Fibroblast of skin of abdomen (primary cell): ENCODE results near the gene SOX1.

ENCODE experiments used
- DNase-seq: peaks from one replicate; pipeline ENCODE4 v3.0.0-alpha.2; 2013

The SOX1 gene

GRCh38 chr13:112073245-112074138, 6.5 kb downstream of the SOX1 start:
- DNase-seq, result no peak

- no peak for DNase-seq
Observed at GRCh38 chr13:112074139-112074865, 7.4 kb downstream of the SOX1 start.

- DNase-seq, result no peak
Observed at GRCh38 chr13:112077729-112078128, 10.8 kb downstream of the SOX1 start.

GRCh38 chr13:112078216-112078615, 11.3 kb downstream of the SOX1 start:
- no peak for DNase-seq

GRCh38 chr13:112078879-112079531, 12.1 kb downstream of the SOX1 start:
- DNase-seq, result no peak

- DNase-seq, result no peak
Observed at GRCh38 chr13:112079696-112080095, 12.7 kb downstream of the SOX1 start.

- DNase-seq, result no peak
Observed at GRCh38 chr13:112083971-112084370, 17.0 kb downstream of the SOX1 start.

GRCh38 chr13:112092453-112092852, 25.5 kb downstream of the SOX1 start:
- no peak for DNase-seq

- DNase-seq, result no peak
Observed at GRCh38 chr13:112095354-112095753, 28.4 kb downstream of the SOX1 start.

- no peak for DNase-seq
Observed at GRCh38 chr13:112096959-112097358, 30.0 kb downstream of the SOX1 start.

GRCh38 chr13:112097770-112098169, 30.8 kb downstream of the SOX1 start:
- DNase-seq, result no peak

- DNase-seq, result no peak
Observed at GRCh38 chr13:112098699-112099098, 31.8 kb downstream of the SOX1 start.

GRCh38 chr13:112101360-112101930, 34.5 kb downstream of the SOX1 start:
- DNase-seq, result no peak

- no peak for DNase-seq
Observed at GRCh38 chr13:112102243-112102642, 35.3 kb downstream of the SOX1 start.

- DNase-seq, result no peak
Observed at GRCh38 chr13:112103260-112103838, 36.4 kb downstream of the SOX1 start.

GRCh38 chr13:112103961-112104880, 37.3 kb downstream of the SOX1 start:
- DNase-seq, result no peak

GRCh38 chr13:112104881-112105234, 37.9 kb downstream of the SOX1 start:
- no peak for DNase-seq

GRCh38 chr13:112105244-112105681, 38.3 kb downstream of the SOX1 start:
- no peak for DNase-seq

- DNase-seq, result no peak
Observed at GRCh38 chr13:112105892-112106291, 38.9 kb downstream of the SOX1 start.

GRCh38 chr13:112106478-112107141, 39.7 kb downstream of the SOX1 start:
- no peak for DNase-seq

GRCh38 chr13:112107289-112107688, 40.3 kb downstream of the SOX1 start:
- no peak for DNase-seq
